Fibroblast of skin of back (primary cell): ENCODE data around the gene CPN2.

Experiments
- DNase-seq: peaks from one replicate; pipeline ENCODE4 v3.0.0-alpha.2; 2013

The CPN2 gene

DNA sequence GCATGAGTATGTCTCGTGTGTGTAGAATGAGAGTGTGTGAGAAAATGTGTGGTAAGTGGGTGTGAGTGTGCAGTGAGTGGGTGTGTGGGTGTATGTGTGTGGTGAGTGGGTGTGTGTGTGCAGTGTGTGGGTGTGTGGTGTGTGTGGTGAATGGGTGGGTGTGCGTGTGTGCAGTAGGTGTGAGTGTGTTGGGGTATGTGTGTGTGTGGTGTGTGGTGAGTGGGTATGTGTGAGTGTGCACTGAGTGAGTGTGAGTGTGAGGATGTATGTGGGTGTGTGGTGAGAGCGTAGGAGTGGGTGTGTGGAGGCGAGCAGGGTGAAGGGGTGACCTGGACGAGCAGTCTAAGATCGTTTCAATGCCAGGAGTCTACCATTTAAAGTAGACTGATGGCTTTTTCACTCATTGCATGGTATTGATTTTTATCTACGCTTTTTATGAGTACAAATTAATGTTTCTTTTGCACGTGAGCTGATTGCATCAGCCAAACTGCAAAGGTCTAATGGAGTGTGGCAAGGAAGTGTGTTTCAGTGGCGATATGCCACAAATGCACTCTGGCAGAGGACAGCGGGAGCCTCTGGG, 1.6 kb upstream of the CPN2 start:
- DNase-seq, result no peak

DNA sequence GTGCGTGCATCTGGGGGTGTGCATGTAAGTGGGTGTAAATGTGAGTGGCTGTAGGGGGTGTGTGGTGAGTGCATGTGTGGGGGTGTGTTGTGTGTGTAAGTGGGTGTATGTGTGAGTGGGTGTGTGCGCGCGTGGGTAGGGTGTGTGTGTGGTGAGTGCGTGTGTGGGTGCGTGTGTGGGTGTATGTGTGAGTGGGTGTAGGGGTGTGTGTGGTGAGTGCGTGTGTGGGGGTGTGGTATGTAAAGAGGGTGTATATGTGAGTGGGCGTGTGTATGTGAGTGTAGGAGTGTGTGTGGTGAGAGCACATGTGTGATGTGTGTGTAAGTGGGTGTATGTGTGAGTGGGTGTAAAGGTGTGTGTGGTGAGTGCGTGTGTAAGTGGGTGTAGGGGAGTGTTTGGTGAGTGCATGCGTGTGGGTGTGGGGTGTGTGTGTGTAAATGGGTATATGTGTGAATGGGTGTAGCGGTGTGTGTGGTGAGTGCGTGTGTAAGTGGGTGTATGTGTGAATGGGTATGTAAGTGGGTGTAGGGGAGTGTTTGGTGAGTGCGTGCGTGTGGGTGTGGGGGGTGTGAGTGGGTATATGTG, 916 bp upstream of the CPN2 start:
- no peak for DNase-seq

DNA sequence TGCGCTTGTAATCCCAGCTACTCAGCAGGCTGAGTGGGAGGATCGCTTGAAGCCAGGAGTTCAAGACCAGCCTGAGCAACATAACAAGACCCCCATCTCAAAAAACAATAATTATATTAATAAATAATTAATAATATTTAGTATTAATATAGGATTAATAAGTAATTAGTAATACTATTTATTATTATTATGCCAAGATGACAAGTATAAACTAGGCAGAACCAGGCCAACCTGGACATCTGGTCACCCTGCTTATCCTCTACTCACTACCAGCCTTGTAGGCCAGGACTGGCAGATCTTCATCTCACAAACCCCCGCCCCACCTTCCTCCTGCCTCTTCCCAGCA, 429 bp downstream of the CPN2 start:
- no peak for DNase-seq

DNA sequence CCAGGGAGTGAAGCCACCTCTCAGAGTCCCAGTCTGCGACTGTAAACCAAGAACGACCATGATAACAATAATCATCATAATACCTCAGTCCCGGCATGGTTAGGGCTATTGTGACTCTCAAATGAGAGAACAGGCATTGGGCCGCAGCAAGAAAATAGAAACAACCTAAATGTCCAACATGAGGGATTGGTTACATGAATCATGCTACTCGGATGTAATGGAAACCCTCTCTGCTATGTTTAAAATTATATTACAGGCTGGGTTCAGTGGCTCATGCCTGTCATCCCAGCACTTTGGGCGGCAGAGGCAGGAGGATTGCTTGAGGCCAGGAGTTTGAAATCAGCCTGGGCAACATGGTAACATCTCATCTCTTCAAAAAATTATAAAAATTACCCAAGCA, 2.8 kb downstream of the CPN2 start:
- no peak for DNase-seq

DNA sequence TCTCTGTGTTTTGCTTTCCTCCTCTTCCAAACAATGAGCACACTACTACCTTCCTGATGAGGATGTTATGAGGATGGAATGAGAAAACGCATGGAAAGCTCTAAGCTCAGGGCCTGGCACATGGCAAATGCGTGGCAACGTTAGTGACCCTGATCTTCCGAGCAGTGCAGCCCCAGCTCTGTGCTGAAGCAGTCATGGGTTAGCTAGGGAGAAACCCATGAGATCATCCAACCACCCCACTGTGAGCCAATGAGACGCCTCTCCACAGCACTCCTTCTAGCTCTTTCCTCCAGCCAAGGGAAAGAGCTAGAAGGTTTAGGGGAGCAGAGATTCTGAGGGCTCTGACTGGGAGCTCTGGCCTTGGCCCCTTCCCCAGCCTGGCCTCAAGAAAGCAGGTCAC, 4.5 kb downstream of the CPN2 start:
- no peak for DNase-seq

DNA sequence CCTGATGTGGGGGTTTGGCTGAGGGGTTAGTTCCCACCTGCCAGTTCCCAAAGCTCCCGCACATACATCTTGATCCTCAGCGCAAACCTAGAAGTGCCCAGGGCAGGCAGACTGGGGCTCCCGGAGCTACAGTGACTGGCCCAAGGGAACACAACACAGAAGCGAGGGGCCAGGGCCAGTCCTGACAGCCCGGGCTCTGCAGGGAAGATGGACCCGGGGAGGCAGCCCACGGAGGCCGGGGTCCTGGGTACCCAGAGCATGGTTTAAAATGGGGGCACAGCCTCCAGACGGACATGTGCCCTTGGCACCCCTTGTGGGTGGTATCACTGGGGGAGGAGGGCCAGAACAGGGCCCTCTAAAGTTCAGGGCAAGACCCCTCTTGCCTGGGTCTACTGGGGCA, 5.1 kb downstream of the CPN2 start:
- DNase-seq, result no peak

DNA sequence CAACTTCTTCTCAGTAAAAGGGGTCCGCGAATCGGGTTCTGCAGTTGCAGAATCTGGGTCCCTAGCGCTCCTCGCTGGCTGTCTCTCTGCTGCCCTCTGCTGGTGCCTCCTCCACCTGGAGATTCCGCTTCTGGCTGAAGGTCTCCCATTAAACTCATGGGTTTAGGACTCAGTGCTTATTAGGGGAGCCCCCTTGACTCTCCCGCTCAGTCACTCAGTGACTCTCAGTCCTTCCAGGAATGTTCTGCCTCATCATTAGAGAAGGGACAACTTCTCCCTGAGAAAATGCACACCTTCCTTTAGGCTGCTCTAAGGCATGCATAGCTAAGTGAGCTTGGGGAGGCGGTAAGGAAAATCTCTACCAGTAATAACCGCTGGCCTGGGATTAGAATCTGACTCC, 7.1 kb downstream of the CPN2 start:
- DNase-seq, result peak; percentile 51

DNA sequence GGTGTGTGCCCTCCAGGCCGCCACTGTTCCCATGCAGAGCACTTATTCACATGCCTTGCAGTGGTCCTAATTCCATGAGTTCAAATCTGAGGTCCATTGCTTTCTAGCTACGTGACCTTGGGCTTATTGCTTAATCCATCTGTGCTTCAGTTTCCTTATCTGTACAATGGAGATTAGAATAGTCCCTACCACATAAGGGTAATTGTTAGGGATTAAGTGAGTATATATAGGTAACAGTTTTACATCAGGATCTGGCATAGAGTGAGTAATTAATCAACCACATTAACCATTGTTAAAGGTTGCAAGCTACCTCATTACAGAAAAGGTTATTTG, 7.6 kb downstream of the CPN2 start:
- no peak for DNase-seq

DNA sequence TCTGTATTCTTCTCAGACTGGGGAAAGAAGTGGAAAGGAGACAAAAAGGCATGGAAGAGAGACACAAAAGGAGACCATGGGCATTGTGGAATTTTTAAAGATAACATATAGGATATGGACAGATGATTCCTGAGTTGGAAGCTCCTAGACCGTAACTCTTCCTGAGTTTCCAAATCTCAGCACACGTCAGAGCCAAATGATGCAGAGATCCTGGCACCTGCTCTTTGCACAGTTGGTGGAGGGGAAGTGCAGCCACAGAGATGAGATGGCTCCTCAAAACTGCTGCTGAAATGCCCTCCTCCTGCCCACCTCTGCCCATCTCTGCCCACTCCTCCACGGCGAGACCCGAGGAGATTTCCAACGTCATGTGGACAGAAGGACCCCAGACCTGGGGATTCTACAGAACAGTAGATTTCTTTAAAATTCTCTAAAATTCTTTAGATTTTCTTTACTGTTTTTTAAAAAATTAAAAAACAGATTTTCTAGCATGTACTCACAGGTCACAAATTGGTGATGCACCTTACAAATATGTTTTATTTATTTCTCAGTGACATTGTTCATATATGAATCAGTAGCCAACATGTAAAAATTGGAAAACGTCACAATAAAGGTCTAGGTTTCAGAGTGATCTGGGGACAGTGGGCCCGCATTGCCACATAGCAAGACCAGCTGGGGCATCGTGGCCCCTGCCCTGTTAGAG, 8.1 kb downstream of the CPN2 start:
- DNase-seq, result no peak

DNA sequence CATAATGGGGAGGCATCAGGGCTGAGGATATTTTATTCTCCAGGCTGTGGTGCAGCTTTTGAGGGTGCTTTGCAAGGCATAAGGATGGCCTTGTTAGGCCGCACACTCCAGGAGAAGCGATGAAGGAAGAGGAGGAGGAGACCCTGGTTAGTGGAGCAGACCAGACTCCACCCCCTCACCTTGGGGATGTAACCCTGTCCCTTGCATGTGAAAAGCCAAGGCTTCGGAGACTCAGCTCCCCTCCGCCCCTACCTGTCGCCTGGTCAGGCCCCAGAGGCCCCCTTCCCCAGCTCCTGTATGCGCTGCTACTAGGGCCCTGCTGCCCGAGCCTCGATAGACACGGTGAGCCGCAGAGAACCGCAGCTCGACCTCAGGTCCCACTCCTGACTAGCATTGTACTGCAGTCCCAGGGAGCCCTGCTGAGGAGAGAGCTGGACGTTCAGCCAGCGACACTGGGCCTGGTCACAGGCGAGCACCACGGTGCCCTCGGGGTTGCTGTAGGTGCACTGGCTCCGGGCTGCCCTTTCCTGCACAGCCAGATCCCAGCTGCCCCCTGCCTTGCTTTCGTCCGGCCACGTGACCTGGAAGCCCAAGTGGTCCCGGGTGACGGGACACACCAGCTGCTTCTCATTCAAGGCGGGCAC, 10.2 kb downstream of the CPN2 start:
- DNase-seq, result no peak

DNA sequence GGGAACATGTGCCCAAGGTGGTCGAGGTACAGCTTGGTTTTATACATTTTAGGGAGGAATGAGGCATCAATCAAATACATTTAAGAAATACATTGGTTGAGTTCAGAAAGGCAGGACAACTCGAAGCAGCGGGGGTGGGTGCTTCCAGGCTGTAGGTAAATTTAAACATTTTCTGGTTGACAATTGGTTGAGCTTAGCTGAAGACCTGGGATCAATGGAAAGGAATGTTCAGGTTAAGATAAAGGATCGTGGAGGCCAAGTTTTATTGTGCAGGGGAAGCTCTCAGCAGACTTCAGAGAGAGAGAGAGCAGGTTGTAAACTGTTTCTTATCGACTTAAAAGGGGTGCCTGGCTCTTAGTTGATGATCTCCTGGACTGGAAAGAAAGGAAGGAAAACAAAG, 11.3 kb downstream of the CPN2 start:
- DNase-seq, result no peak

DNA sequence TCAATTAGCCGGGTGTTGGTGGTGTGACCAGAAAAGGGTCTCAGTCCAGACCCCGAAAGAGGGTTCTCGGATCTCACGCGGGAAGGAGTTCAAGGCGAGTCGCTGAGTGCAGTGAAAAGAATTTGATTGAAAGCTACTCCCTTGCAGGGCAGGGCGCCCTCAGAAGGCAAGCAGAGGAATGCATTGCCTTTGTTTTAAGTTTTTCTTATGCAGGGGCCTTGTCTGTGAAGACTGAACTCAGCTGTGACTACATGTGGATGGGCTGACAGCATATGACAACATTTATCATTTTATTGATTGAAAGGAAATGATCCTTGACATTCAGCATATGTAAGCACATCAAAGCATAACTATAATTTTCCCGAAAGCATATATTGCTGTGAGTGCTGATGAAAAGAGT, 11.8 kb downstream of the CPN2 start:
- DNase-seq, result no peak

DNA sequence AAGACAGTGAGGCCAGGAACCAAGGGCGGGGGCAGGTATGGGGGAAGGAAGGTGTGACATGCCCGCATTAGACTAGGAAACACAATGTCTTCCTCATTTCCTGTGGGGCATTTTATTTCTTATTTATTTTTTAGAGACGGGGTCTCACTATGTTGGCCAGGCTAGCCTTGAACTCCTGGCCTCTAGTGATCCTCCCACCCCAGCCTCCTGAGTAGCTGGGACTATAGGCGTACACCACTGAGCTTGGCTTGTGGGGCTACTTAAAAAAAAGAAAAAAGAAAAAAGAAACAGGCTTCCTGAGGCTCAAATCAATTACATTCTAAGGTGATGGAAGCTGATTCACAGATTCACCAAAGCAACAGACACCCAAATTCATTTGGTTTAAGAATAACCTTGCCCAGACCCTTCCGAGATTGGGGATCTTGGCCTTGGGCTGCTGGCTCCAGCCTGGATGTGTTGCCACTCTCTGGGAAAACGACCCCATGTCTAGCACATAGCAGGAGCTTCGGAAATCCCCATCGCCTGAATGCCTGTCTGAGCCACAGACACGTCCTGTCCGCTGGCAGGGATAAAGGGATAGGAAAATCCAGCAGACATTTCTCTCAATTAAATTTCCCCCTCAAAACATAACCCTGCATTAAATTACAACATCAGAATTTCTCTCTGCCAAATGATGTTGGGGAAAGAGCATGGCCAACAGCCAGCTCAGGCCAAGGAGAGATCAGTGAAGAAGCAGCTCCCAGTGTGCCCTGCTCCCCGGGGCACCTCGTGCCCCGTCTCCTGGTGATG, 13.0 kb downstream of the CPN2 start:
- DNase-seq, result no peak

DNA sequence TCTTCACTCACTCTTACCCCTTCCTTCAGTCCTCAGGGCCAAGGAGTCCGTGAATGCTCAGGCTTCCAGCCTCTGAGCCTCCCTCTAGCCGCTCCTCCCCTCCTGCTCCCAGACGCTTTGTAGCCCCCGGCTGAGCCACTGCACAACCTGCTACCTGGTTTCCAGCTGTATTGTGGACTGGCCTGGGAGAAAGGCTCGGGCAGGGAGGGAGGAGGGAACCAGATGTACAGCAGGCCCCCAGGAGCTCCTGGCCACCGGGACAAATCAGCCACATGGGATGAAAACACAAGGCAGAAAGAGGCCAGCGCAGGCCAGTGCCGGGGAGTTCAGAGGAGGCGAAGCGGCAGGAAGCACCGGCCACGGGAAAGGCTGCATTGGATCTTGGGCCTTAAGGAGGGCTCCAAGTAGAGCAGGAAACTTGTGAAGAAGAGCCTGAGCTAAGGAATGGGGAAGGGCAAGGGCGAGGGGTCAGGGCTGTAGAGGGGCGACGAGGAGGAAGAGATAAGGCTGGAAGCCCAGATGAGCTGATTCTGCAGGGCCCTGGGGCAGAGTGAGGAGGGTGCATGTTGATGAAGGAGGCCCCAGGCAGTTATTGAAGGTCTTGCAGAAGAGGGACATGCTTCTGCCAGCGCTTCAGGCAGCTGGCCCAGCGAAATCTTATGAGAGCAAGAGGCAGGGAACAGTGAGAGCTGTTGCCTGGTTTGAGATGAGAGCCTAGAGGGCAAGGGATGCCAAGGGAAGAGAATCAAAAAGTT, 14.3 kb downstream of the CPN2 start:
- no peak for DNase-seq

DNA sequence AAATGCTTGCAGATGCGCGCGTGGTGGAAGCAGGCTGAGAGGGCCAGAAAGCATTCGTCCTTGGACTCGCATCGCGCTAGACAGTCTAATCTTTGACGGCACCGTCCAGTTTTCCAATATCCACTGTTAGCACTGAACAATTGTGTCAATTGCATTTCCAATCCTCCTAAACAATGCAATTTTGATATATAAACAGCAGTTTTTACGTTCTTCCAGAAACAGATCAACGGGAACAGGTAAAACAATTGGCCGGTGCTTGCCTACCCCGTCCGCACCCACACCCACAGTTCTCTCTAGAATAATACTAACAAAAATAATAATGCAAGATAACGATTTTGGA, 17.2 kb downstream of the CPN2 start:
- no peak for DNase-seq

DNA sequence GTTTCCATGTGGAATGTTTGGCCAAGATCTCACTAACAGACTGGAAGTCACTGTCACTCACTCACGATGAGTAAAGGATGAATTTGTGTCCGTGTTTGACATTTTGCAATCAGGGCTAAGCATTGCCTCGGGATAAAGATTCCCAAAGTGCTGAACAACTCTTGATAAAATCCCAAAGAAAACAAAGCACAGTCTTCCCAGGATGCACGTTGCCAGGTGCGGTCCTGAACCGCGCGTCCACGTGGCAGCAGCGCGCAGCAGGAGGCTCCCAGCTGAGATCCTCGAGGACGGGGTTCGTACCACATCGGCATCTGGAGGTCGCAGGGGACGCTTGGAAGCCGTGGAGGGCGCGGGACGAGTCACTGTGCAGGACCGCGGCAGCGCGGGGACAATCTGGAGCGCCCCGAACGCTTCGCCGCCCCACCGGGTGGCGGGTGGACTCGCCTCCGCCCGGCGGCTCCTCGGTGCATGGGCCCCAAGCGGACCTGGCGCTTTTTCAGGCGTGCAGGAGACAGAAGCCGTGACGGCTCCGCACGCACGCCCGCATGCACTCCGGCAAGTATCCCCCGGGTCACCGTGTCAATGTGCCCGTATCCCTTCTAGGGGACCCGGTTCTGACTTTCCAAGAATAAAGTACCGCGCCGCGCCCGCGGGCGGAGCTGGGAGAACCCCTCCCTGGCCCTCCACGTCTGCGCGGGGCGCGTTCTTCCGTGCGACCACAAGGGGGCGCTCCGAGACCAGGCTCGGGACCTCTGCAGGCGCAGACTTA, 17.7 kb downstream of the CPN2 start:
- DNase-seq, result peak; percentile 81

DNA sequence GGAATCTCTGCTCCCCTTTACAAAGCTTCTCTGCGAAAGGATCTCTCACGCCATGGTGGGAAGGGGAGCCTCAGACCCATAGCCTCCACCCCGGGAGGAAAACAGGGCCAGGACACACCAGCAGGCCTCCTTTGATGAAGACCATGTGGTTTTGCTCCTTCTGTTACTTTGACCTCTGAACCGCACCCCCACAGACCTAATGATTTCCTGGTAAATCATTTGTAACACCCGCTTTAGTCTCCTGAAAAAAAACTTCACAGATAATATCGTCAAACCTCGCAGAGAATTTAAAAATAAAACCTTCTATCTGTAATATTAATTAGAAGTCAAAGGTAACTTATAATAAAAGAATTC, 18.3 kb downstream of the CPN2 start:
- no peak for DNase-seq

DNA sequence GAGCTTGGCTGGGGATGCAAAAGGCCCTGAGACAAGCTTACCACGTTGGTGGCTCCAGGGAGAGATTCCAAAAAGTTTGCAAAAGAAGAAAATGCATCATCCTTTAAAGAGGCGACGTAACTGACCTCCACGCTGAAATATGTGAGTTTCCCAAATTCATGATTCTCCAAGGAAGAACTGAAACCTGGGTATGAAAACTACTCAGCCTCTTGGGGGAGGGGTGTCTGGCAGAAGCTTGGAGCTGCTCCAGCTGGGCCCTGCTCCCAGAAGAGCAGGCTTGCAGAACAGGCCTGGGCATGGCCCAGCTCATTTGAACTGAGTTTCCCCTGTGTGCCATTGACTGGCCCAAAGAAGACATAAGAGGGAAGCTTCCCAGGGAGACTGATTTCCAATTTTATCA, 20.5 kb downstream of the CPN2 start:
- no peak for DNase-seq

DNA sequence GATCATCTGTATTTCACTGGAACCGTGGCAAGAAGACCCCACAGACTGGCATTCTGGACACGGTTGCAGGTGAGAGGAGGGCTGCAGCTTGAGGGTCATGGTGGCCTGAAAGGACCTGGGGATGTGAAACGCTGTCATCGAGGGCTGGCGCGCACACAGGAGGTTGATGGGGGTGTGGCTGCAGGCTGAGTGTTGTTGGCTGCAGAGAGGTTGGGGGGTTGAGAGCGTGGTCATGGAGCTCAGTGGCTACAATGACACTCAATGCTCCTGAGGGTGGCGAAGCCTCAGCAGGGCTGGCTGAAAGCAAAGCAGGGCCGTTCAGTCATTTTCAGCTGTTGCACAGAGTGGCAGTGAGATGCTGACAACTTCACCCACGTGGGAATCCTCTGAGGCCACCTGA, 21.0 kb downstream of the CPN2 start:
- DNase-seq, result no peak

DNA sequence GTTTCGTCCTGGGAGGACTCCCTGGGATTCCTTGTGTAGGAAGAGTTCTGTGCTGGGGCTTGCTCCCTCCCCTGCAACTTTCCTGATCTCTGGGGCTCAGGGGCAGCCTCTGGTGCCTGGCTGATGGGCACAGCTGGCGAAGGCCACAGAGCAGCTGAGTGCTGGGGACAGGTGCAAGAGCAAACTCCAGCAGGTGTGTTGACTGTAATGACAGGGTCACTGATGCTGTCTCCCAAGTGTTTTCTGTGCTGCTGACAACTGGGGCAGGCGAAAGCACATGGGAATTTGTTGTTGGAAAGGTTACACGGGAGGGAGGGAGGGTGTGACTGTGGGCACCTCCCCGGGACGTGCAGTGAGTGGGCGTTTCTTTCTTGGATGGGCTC, 21.6 kb downstream of the CPN2 start:
- DNase-seq, result no peak

DNA sequence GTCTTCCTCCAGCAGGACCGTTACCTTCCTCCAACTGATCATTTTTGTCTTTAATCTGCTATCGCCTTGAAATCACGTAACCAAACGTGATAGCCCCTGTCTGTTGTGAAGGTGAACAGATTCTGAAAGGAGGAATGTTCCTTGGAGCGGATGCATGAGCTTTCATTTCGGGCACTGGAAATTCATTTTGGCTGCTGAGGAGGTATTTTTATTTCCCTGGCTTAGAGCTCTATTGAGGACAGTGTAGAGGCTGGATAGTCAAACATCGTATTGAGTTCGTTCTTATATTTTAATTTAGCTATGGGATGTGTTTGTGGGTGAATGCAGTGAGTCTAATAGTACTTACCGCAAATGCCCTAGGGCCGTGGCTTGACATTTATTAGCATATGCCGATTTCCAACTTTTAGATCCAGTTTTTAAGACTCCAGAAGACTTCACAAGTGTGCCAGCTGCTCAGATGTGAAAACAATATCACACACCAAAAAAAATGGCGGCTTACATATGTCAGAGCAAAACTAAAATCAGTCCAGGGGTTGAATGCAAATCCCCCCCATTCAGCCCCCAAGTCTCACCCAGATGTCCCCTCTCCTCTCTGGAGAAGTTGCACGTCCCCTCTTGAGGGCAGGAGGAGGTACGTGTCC, 22.1 kb downstream of the CPN2 start:
- no peak for DNase-seq
